Neuronal stem cell (in vitro differentiated cells): ENCODE measurements around the gene ORAI2.

Experiments used
- DNase-seq: peaks from one replicate; pipeline ENCODE4 v3.0.0-alpha.2; 2013; ENCODE audit warnings: low spot score
- H2AFZ ChIP-seq: one replicate; pipeline ENCODE4 v1.6.1; 2013; ENCODE audit warnings: mild to moderate bottlenecking, low read length, inconsistent platforms
- H2AK5ac ChIP-seq: 2 replicates; pipeline ENCODE4 v1.6.1; 2013; ENCODE audit warnings: low read depth, mild to moderate bottlenecking, inconsistent platforms, low read length, moderate library complexity, mixed read lengths
- H2BK120ac ChIP-seq: 2 replicates; pipeline ENCODE4 v1.6.1; 2013; ENCODE audit warnings: low read depth, mild to moderate bottlenecking, inconsistent platforms, low read length, moderate library complexity, mixed read lengths
- H2BK12ac ChIP-seq: one replicate; pipeline ENCODE4 v1.6.1; 2013; ENCODE audit warnings: low read length, inconsistent platforms
- H2BK15ac ChIP-seq: 2 replicates; pipeline ENCODE4 v1.6.1; 2013; ENCODE audit warnings: mild to moderate bottlenecking, low read length, inconsistent platforms, mixed read lengths
- H2BK5ac ChIP-seq: one replicate; pipeline ENCODE4 v1.6.1; 2013; ENCODE audit warnings: inconsistent platforms, mild to moderate bottlenecking, low read length, moderate library complexity
- H3K14ac ChIP-seq: one replicate; pipeline ENCODE4 v1.6.1; 2013; ENCODE audit warnings: low read length, inconsistent platforms
- H3K18ac ChIP-seq: 2 replicates; pipeline ENCODE4 v1.6.1; 2013; ENCODE audit warnings: low read length, inconsistent platforms
- H3K23ac ChIP-seq: 2 replicates; pipeline ENCODE4 v1.6.1; 2013; ENCODE audit warnings: low read depth, mild to moderate bottlenecking, mixed read lengths, low read length, inconsistent platforms; ENCODE audit not compliant: poor library complexity
- H3K27ac ChIP-seq: replicated peaks from 3 replicates; pipeline ENCODE4 v1.5.1; 2013; ENCODE audit warnings: low read length, inconsistent platforms
- H3K27me3 ChIP-seq, 3 experiments: 2 replicates each; pipeline ENCODE4 v1.6.1; 2013; ENCODE audit warnings: low read length in 3 of 3, mild to moderate bottlenecking in 2 of 3, inconsistent platforms in 1 of 3, low read depth in 1 of 3, mixed read lengths in 1 of 3, moderate library complexity in 1 of 3; ENCODE audit not compliant: control insufficient read depth in 3 of 3, insufficient read depth in 3 of 3
- H3K36me3 ChIP-seq, 2 donors: replicated peaks in 1 of 2; 2 replicates each; pipeline ENCODE4 v1.6.1; 2013; ENCODE audit warnings: low read length in 2 of 2; ENCODE audit not compliant: control insufficient read depth in 2 of 2, insufficient read depth in 2 of 2
- H3K4ac ChIP-seq: 2 replicates; pipeline ENCODE4 v1.6.1; 2013; ENCODE audit warnings: inconsistent platforms, mild to moderate bottlenecking, low read length, moderate library complexity
- H3K4me1 ChIP-seq, 2 donors: 1 replicate in 1 of 2; 2 replicates in 1 of 2; pipeline ENCODE4 v1.6.1; 2013; ENCODE audit warnings: low read length in 2 of 2, low read depth in 1 of 2; ENCODE audit not compliant: control insufficient read depth in 2 of 2, insufficient read depth in 1 of 2
- H3K4me2 ChIP-seq: one replicate; pipeline ENCODE4 v1.6.1; 2013; ENCODE audit warnings: mild to moderate bottlenecking, low read length, inconsistent platforms; ENCODE audit not compliant: insufficient read depth, poor library complexity, severe bottlenecking
- H3K4me3 ChIP-seq, 2 donors: 2 replicates each; pipeline ENCODE4 v1.5.1; 2013; ENCODE audit warnings: low read length in 2 of 2, mild to moderate bottlenecking in 2 of 2, inconsistent platforms in 1 of 2, moderate library complexity in 1 of 2
- H3K79me1 ChIP-seq: one replicate; pipeline ENCODE4 v1.6.1; 2013; ENCODE audit warnings: low read depth, mild to moderate bottlenecking, inconsistent platforms, low read length, moderate library complexity
- H3K9ac ChIP-seq: one replicate; pipeline ENCODE4 v1.6.1; 2013; ENCODE audit warnings: mild to moderate bottlenecking, low read depth, low read length, inconsistent platforms; ENCODE audit not compliant: poor library complexity
- H3K9me3 ChIP-seq, 2 donors: replicated peaks in 1 of 2; 2 replicates each; pipeline versions ENCODE3 to v1.6.1; 2013; ENCODE audit warnings: low read length in 2 of 2, mild to moderate bottlenecking in 2 of 2, inconsistent platforms in 1 of 2, low read depth in 1 of 2, mixed read lengths in 1 of 2, moderate library complexity in 1 of 2; ENCODE audit not compliant: control insufficient read depth in 2 of 2, insufficient read depth in 1 of 2
- H4K8ac ChIP-seq: one replicate; pipeline ENCODE4 v1.6.1; 2013; ENCODE audit warnings: low read depth, mild to moderate bottlenecking, inconsistent platforms, low read length, moderate library complexity
- H4K91ac ChIP-seq: one replicate; pipeline ENCODE4 v1.6.1; 2013; ENCODE audit warnings: low read length, low read depth, mild to moderate bottlenecking, inconsistent platforms; ENCODE audit not compliant: poor library complexity
- WGBS, 2 donors: extraction: QIAGEN DNeasy Blood & Tissue Kit; methylation state at CpG; one replicate each; pipeline ENCODE4 v1.1.7; 2013; ENCODE audit warnings: missing lambda C conversion rate in 2 of 2, mixed read lengths in 1 of 2; ENCODE audit not compliant: insufficient read length in 2 of 2, insufficient replicate concordance in 1 of 2; ENCODE audit errors: extremely low coverage in 2 of 2; 5-methylcytosine and 5-hydroxymethylcytosine counted together

ORAI2 gene

DNA sequence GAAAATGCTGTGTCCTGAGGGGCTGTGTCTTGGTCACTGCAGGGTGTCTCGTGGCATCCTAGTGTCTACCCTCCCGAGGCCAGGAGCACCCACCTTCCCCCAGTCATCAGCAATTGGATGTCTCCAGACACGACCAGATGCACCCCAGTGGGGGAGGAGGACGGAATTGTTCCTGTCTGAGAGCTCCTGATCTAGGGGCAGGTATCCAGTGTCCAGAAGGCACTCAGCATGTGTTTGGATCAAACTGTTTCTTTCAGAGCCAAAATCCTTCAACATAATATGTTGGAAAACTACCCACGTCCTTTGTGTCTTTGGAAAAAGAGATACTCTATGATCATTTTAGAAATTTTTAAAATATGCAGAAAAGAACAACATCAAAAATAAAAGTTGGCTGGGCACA is 20.3 kb upstream of the ORAI2 start:
- no peak overlapping the region for H4K91ac ChIP-seq
- H3K79me1 ChIP-seq, result peaks cover 7% of the 10 kb centered on the region
- no peak overlapping the region for H2AFZ ChIP-seq
- H3K4me2 ChIP-seq, result no peak overlapping the region
- no peak overlapping the region for H3K27ac ChIP-seq
- H3K4me1 ChIP-seq, result no peaks in the 10 kb centered on the region
- no peak overlapping the region for H2BK5ac ChIP-seq
- peaks cover 10 to 21% of the 10 kb centered on the region in 2 donors for H3K9me3 ChIP-seq
- H4K8ac ChIP-seq, result no peak overlapping the region
- H2AK5ac ChIP-seq, result no peak overlapping the region
- H2BK15ac ChIP-seq, result no peak overlapping the region
- no peak overlapping the region for H3K18ac ChIP-seq
- no peak overlapping the region for H2BK120ac ChIP-seq
- peaks cover 40 to 96% of the 10 kb centered on the region in 2 donors for H3K36me3 ChIP-seq
- H3K9ac ChIP-seq, result no peak overlapping the region
- no peak overlapping the region for H2BK12ac ChIP-seq
- H3K23ac ChIP-seq, result no peak overlapping the region
- no peaks in the 10 kb centered on the region for H3K27me3 ChIP-seq
- H3K14ac ChIP-seq, result no peak overlapping the region
- no peak overlapping the region for H3K4ac ChIP-seq
- H3K4me3 ChIP-seq, result no peak overlapping the region
- WGBS, 2 donors, result no CpG with 5 or more reads among the region's 5 CpGs
- DNase-seq, result no peak

- Histone ChIP-seq H3K18ac (no peak overlapping the region), H3K27ac (no peak overlapping the region), H3K27me3 (no peaks in the 10 kb centered on the region), H2BK5ac (no peak overlapping the region), H4K91ac (no peak overlapping the region), H2BK12ac (no peak overlapping the region), H2AFZ (no peak overlapping the region), H2BK15ac (no peak overlapping the region), H2BK120ac (no peak overlapping the region), H3K9me3 (peaks cover 8 to 17% of the 10 kb centered on the region in 2 donors), H3K79me1 (peaks cover 7% of the 10 kb centered on the region), H4K8ac (no peak overlapping the region), H3K4ac (no peak overlapping the region), H3K23ac (no peak overlapping the region), H3K4me1 (no peaks in the 10 kb centered on the region), H3K14ac (no peak overlapping the region), H3K9ac (no peak overlapping the region), H2AK5ac (no peak overlapping the region), H3K4me2 (no peak overlapping the region), H3K36me3 (peaks cover 36 to 96% of the 10 kb centered on the region in 2 donors), H3K4me3 (no peak overlapping the region)
- WGBS, 2 donors, result no CpG with 5 or more reads among the region's 4 CpGs
- DNase-seq, result no peak
These were observed 19.8 kb upstream of the ORAI2 start for GRCh38 chr7:102413611-102414010.

DNA sequence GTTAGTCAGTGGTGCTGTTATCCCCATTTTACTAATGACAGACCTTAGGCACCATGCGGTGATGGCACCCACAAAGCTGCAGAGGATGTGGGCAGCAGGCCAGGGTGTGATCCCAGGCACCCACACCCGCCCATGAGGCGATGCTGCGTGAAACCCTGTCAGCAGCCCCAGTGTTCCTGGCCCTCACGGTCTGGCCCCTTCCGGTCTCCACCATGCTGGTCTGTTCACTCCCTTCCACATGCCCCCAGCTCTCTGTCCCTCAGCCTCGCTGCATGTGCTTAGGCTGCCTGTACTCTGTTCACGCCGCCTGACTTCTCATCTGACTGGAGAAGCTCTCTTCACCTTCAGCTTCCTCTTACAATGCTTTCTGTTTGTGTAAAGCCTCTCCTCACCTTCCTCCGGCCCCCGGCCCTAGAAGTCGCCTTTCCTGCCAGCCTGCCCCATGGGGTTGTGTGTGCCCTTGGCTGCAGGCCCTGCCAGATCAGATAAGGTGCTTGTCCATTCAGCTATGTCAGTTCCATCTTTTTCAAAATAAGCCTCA is 17.6 kb upstream of the ORAI2 start:
- DNase-seq, result no peak
- H3K4me2 ChIP-seq, result no peak overlapping the region
- no peak overlapping the region for H3K9ac ChIP-seq
- no peak overlapping the region for H2BK5ac ChIP-seq
- H3K9me3 ChIP-seq, result no peaks in the 10 kb centered on the region
- no peak overlapping the region for H2AK5ac ChIP-seq
- H3K4me1 ChIP-seq, result no peaks in the 10 kb centered on the region
- H2BK120ac ChIP-seq, result no peak overlapping the region
- H3K18ac ChIP-seq, result no peak overlapping the region
- H3K4ac ChIP-seq, result no peak overlapping the region
- peaks cover 7% of the 10 kb centered on the region for H3K79me1 ChIP-seq
- WGBS, 2 donors, result no CpG with 5 or more reads among the region's 12 CpGs
- H4K8ac ChIP-seq, result no peak overlapping the region
- no peak overlapping the region for H2AFZ ChIP-seq
- H3K36me3 ChIP-seq, result peaks cover 29 to 96% of the 10 kb centered on the region in 2 donors
- no peak overlapping the region for H2BK15ac ChIP-seq
- H3K27me3 ChIP-seq, result no peaks in the 10 kb centered on the region
- no peak overlapping the region for H4K91ac ChIP-seq
- peak overlapping the region; percentile 32 for H3K23ac ChIP-seq
- H3K4me3 ChIP-seq, result peak overlapping the region in 1 of 2 donors; percentile 53
- H2BK12ac ChIP-seq, result no peak overlapping the region
- H3K14ac ChIP-seq, result no peak overlapping the region
- H3K27ac ChIP-seq, result no peak overlapping the region

- Histone ChIP-seq H3K18ac (no peak overlapping the region), H3K4ac (no peak overlapping the region), H3K9me3 (no peaks in the 10 kb centered on the region), H3K4me3 (no peak overlapping the region), H3K4me1 (no peaks in the 10 kb centered on the region), H3K14ac (no peak overlapping the region), H3K23ac (no peak overlapping the region), H2BK5ac (no peak overlapping the region), H2AK5ac (no peak overlapping the region), H2BK12ac (no peak overlapping the region), H3K9ac (no peak overlapping the region), H4K91ac (no peak overlapping the region), H3K27me3 (no peaks in the 10 kb centered on the region), H3K79me1 (peaks cover 7% of the 10 kb centered on the region), H3K4me2 (no peak overlapping the region), H2BK15ac (no peak overlapping the region), H4K8ac (no peak overlapping the region), H2AFZ (no peak overlapping the region), H3K27ac (no peak overlapping the region), H3K36me3 (peaks cover 31 to 96% of the 10 kb centered on the region in 2 donors), H2BK120ac (no peak overlapping the region)
- no peak for DNase-seq
- WGBS, 2 donors, result no CpG with 5 or more reads among the region's 6 CpGs
These were observed 17.0 kb upstream of the ORAI2 start for GRCh38 chr7:102416406-102416805.
